NCI-H1930 (cell line): ENCODE measurements around the gene CEMP1.

Experiments
- DNase-seq, 2 experiments: peaks; one replicate each; lab custom pipeline; 2025; lab: John Stamatoyannopoulos, UW

CEMP1 gene

GRCh38 chr16:2518823-2519710 lies 12.1 kb downstream of the CEMP1 start:
- no peak for DNase-seq

GRCh38 chr16:2517954-2518605 lies 13.1 kb downstream of the CEMP1 start:
- DNase-seq = no peak

GRCh38 chr16:2516391-2517240 lies 14.6 kb downstream of the CEMP1 start:
- DNase-seq = no peak

GRCh38 chr16:2515180-2515851 lies 15.9 kb downstream of the CEMP1 start:
- DNase-seq = no peak

- no peak for DNase-seq
Observed at GRCh38 chr16:2514333-2515179, 16.7 kb downstream of the CEMP1 start.

GRCh38 chr16:2513405-2514332 lies 17.5 kb downstream of the CEMP1 start, which contains the start of gene ATP6V0C:
ATP6V0C (plus strand) TSS chr16:2513952; CDS start chr16:2514104, 152 bp downstream.
- peak; percentile 94 to 99 for DNase-seq

GRCh38 chr16:2512735-2513404 lies 18.3 kb downstream of the CEMP1 start:
- peak; percentile 22 to 55 for DNase-seq

- DNase-seq = no peak
Observed at GRCh38 chr16:2511996-2512734, 19.0 kb downstream of the CEMP1 start.

GRCh38 chr16:2511128-2511800 lies 19.9 kb downstream of the CEMP1 start:
- DNase-seq = no peak

GRCh38 chr16:2508722-2509400 lies 22.3 kb downstream of the CEMP1 start:
- no peak for DNase-seq

GRCh38 chr16:2507665-2508064 lies 23.5 kb downstream of the CEMP1 start:
- no peak for DNase-seq

GRCh38 chr16:2507052-2507659 lies 24.1 kb downstream of the CEMP1 start:
- DNase-seq = no peak

- no peak for DNase-seq
Observed at GRCh38 chr16:2505695-2506094, 25.5 kb downstream of the CEMP1 start.

- no peak for DNase-seq
Observed at GRCh38 chr16:2501946-2502895, 29.0 kb downstream of the CEMP1 start.

GRCh38 chr16:2500918-2501750 lies 30.1 kb downstream of the CEMP1 start:
- peak; percentile 69 to 77 for DNase-seq
